ENCODE results near the gene MTM1.

The MTM1 gene

GRCh38 chrX:150693725-150694574, 125.5 kb downstream of the MTM1 start (continued):
- 0 out of 2 replicates have a peak, but pooled peaks have one; percentile 40 for TF ChIP-seq HIC1 (tag by site-specific recombination; IDR thresholded peaks at IDR 0.05)
- TF ChIP-seq ZNF26 (tag by site-specific recombination; IDR thresholded peaks at IDR 0.05): no peak

DNA sequence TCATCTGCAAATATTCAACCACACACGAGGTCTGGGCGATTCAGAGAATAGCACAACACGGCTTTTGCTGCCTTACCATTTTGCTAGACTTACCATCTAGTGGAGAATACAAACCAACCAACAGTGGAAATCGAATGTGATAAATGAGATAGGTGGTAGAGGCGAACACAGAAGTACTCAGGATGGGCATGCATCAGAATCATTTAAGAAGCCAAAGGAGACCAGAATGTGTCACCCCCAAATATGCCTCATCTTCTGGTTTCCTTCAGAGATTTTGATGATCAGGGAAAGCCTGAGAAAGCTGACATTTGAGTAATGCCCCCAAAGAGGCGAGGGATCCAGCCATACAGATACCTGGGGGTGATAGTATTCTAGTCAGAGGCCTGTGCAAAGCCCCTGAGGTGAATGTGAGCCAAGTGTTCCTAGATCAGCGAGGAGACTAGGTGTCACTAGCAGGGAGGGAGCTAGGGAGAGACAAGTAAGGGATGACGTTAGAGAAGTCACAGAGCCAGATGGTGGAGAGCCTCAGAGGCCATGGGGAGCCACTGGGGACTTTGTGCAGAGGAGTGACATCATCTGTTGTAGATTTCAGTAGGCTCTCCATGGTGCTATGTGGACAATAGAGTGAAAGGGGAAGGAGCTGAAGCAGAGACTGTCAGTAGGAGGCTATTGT, 126.5 kb downstream of the MTM1 start:
- Histone ChIP-seq H3K9me3 (ENCODE audit: control insufficient read depth, insufficient read depth, low read depth, low read length) (no peaks in the 10 kb centered on the region), H3K27ac (ENCODE audit: extremely low read depth, low read depth, low read length) (no peak overlapping the region), H3K4me3 (ENCODE audit: low read depth, low read length) (no peak overlapping the region), H3K36me3 (ENCODE audit: control insufficient read depth in 2 of 2, insufficient read depth in 1 of 2, low read length in 2 of 2) (peaks cover 0 to 8% of the 10 kb centered on the region in 2 experiments; a peak in 1 of 3 replicates), H3K4me1 (ENCODE audit: control insufficient read depth, insufficient read depth, low read length) (no peaks in the 10 kb centered on the region; the same call in 1 of the 2 replicates)
- POLR2A ChIA-PET: interaction anchor here (1.4 to 2.1 kb wide), 2 partner anchors 11 to 20 kb away, joined by 4 to 8 read pairs; no protein-coding TSS in a partner anchor
- 0 out of 2 replicates have a peak, but pooled peaks have one; percentile 22 for TF ChIP-seq ZBTB17 (tag by site-specific recombination; IDR thresholded peaks at IDR 0.05)
- TF ChIP-seq ZBTB21 (tag by site-specific recombination; IDR thresholded peaks at IDR 0.05): peak; percentile 89
- TF ChIP-seq ZBTB48 (tag by site-specific recombination; IDR thresholded peaks at IDR 0.05): 0 out of 2 replicates have a peak, but pooled peaks have one; percentile 14
- peak; percentile 64 for TF ChIP-seq ZIC2 (tag by site-specific recombination; IDR thresholded peaks at IDR 0.05)
- peak; percentile 49 for TF ChIP-seq GLIS1 (tag by site-specific recombination; IDR thresholded peaks at IDR 0.05)
- no peak for TF ChIP-seq ZNF350 (tag by site-specific recombination; IDR thresholded peaks at IDR 0.05)
- TF ChIP-seq MZF1 (tag by site-specific recombination; IDR thresholded peaks at IDR 0.05; ENCODE audit: borderline replicate concordance): 0 out of 2 replicates have a peak, but pooled peaks have one; percentile 42
- TF ChIP-seq ZNF24 (tag by site-specific recombination; IDR thresholded peaks at IDR 0.05): no peak
- TF ChIP-seq SCRT2 (tag by site-specific recombination; IDR thresholded peaks at IDR 0.05): no peak
- peak; percentile 91 for TF ChIP-seq REST (tag by site-specific recombination; IDR thresholded peaks at IDR 0.05)
- TF ChIP-seq ZNF23 (tag by site-specific recombination; IDR thresholded peaks at IDR 0.05; ENCODE audit: borderline replicate concordance): no peak
- TF ChIP-seq ZNF629 (tag by site-specific recombination; IDR thresholded peaks at IDR 0.05): peak; percentile 93
- TF ChIP-seq ZNF623 (tag by site-specific recombination; IDR thresholded peaks at IDR 0.05): peak; percentile 80
- TF ChIP-seq, protein P1, sequence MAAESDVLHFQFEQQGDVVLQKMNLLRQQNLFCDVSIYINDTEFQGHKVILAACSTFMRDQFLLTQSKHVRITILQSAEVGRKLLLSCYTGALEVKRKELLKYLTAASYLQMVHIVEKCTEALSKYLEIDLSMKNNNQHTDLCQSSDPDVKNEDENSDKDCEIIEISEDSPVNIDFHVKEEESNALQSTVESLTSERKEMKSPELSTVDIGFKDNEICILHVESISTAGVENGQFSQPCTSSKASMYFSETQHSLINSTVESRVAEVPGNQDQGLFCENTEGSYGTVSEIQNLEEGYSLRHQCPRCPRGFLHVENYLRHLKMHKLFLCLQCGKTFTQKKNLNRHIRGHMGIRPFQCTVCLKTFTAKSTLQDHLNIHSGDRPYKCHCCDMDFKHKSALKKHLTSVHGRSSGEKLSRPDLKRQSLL (tag by site-specific recombination; IDR thresholded peaks at IDR 0.05): peak; percentile 95
- TF ChIP-seq FEZF1 (tag by site-specific recombination; IDR thresholded peaks at IDR 0.05): no peak
- TF ChIP-seq OSR2 (tag by site-specific recombination; IDR thresholded peaks at IDR 0.05): peak; percentile 14; the same call in 1 of the 2 replicates
- TF ChIP-seq, protein P2, sequence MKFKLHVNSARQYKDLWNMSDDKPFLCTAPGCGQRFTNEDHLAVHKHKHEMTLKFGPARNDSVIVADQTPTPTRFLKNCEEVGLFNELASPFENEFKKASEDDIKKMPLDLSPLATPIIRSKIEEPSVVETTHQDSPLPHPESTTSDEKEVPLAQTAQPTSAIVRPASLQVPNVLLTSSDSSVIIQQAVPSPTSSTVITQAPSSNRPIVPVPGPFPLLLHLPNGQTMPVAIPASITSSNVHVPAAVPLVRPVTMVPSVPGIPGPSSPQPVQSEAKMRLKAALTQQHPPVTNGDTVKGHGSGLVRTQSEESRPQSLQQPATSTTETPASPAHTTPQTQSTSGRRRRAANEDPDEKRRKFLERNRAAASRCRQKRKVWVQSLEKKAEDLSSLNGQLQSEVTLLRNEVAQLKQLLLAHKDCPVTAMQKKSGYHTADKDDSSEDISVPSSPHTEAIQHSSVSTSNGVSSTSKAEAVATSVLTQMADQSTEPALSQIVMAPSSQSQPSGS (tag by site-specific recombination; IDR thresholded peaks at IDR 0.05; ENCODE audit: low read depth): peak; percentile 92
- TF ChIP-seq ZNF394 (tag by site-specific recombination; IDR thresholded peaks at IDR 0.05; ENCODE audit: borderline replicate concordance): peak; percentile 30; the same call in 1 of the 2 replicates
- TF ChIP-seq, protein P3, sequence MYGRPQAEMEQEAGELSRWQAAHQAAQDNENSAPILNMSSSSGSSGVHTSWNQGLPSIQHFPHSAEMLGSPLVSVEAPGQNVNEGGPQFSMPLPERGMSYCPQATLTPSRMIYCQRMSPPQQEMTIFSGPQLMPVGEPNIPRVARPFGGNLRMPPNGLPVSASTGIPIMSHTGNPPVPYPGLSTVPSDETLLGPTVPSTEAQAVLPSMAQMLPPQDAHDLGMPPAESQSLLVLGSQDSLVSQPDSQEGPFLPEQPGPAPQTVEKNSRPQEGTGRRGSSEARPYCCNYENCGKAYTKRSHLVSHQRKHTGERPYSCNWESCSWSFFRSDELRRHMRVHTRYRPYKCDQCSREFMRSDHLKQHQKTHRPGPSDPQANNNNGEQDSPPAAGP (tag by site-specific recombination; IDR thresholded peaks at IDR 0.05): 0 out of 2 replicates have a peak, but pooled peaks have one; percentile 30
- peak; percentile 44; the same call in 1 of the 2 replicates for TF ChIP-seq ZEB2 (tag by site-specific recombination; IDR thresholded peaks at IDR 0.05)
- CTCF ChIA-PET: interaction anchor here (0.7 to 2.8 kb wide), 2 partner anchors 11 to 188 kb away, joined by 3 to 20 read pairs; no protein-coding TSS in a partner anchor
